GM21367 (cell line): ENCODE data around the gene BRAF.
"Not testable (repeated sequence)": the region's sequence is repeated elsewhere in the genome, so short reads cannot be mapped to it uniquely, and the experiment has no call there.

Experiments used
- ATAC-seq: cut with Tn5 transposase; IDR thresholded peaks from one replicate; pipeline ENCODE4 v1.9.1; 2021; ENCODE audit not compliant: unreplicated experiment

BRAF gene

DNA sequence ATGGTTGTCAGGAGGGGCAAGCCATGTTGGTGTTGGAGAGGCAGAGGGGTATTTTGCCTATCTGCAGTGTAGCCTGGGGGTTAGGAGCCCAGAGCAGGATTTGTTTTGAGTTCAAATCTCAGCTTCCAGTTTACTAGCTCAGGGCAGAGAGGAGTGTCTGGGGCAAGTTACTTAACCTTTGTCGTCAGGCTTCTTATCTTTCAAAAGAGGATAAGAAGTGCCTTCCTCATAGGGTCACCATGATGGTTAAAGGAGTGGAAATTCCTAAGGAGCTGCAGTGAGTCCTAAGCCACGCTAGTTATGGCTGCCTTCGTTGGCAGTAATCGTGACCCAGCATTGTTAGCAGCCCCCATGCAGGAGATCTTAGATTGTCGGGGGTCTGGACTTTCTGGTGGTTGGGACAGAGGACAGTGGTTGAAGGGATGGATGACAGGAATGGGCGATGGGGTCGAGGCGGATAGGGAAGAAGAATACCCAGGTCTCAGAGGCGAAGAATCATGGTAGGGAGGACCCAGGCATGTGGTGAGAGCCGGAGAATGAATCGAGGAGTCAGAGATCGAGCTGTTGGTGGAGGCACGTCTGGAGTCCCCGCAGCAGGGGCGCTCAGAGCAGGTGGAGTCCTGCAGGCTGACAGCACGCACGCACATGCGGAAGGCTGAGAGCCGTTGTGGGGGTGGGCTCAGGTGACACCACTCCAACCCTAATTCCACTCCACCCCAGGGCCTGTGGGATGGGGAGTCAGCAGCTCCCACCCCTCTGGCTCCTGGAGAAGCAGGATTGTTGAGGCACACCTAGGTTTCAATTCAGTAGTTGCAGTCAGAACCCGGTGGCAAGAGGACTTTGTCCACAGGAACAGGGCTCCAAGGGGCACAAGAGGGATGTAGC is 240.4 kb downstream of the BRAF start:
- no peak for ATAC-seq

GRCh38 chr7:140683657-140684056 is 241.1 kb downstream of the BRAF start:
- no peak for ATAC-seq

DNA sequence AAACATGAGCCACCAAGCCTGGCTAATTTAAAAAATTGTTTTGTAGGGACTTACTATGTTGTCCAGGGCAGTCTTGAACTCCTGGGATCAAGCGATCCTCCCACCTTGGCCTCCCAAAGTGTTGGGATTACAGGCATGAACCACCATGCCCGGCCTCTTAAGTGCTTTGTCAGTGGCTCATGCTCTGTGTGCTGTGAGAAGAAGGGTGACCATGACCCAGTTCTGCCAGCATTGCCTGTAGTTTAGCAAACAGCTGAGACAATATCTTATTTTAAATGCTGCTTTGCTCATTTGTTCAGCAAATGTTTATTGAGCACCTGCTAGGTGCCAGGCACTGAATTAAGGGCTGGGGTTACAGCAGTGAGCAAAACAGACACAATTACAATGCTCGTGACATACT is 243.0 kb downstream of the BRAF start:
- no peak for ATAC-seq

DNA sequence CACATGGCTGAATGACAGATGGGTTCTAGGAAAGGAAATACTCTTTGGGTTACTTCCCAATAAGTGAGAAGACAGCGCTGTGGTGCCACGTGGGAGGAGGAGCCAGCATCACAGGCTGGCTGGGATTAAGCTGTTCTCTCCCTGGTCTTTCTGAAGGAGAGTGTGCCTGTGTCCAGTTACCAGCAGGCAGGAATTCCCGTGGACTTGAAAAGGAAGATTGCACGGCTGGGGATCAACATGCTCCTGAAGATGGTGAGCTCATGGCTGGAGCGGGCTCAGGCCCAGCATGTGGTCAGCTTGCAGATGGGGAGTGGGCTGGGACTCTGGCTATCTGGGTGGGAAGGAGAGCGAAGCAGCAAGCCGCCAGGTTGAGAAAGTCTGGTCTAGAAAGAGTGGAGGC is 243.8 kb downstream of the BRAF start:
- no peak for ATAC-seq

GRCh38 chr7:140679186-140679585 is 245.5 kb downstream of the BRAF start:
- no peak for ATAC-seq

DNA sequence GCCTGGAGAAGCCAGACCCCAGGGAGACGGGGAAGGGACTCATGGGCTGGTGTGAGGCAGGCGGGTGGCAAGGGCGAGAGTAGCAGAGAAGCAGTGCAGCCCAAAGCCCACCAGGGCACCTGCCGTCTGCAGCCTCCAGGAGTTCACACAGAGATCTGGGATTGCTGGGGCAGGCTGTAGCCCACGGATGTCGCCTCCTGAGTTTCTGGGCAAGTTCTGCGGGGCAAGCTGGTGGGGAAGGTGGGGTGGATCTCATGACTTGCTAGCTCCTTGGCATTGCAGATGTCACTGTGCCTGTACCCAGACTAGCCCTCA is 246.0 kb downstream of the BRAF start:
- no peak for ATAC-seq

DNA sequence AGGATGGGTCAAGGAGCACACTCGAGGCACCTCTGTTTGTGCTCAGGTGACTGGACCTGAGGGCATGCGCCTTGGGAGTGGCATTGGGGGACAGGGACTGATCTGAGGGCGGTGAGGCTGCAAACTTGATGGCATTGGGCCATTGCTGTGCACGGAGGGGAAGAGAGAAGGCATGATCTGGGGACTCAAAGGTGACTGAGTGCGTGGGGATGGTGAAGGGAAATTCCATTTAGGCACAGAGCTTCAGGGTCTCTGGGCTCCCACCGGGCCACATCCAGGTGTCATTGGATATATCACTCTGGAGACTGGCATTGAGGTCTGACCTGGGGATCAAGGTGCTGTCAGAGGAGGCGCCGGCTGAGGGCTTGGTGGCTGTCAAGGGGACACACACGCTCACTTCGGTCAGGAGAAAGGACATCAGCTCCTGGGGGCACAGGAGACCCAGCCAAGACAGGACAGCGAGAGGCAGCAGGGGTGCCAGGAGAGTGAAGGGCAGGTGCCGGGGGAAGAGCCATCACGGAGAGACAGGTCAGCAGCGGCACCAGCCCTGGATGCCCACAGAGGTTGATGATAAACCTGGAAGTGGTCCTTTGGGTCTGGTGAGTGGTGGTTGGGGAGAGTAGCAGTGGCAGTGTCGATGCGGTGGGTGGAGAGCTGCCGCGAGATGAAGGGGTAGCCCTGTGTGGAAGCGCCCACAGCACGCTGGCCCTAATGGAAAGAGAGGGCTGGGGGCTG is 246.5 kb downstream of the BRAF start:
- no peak for ATAC-seq

GRCh38 chr7:140677496-140677895 is 247.2 kb downstream of the BRAF start:
- no peak for ATAC-seq

GRCh38 chr7:140676956-140677355 is 247.8 kb downstream of the BRAF start:
- ATAC-seq: not testable (repeated sequence)

DNA sequence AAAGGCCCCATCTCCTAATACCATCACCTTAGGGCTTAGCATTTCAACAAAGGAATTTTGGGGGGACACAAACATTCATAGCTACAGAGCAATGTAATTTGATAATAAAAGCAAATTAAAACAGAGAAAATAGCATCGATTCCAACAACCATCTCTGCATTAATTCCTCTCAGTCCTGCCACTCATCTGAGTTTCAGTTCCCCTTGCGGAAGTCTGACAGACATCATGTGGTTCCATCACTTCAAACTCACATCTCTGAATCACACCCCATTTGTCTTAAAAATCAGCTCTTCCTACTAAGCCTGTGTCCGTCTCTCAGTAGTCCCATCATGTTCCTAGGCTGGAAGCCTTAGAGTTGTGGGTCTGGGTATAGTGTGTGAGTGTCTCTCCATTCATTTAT is 248.4 kb downstream of the BRAF start:
- ATAC-seq: peak; percentile 60

DNA sequence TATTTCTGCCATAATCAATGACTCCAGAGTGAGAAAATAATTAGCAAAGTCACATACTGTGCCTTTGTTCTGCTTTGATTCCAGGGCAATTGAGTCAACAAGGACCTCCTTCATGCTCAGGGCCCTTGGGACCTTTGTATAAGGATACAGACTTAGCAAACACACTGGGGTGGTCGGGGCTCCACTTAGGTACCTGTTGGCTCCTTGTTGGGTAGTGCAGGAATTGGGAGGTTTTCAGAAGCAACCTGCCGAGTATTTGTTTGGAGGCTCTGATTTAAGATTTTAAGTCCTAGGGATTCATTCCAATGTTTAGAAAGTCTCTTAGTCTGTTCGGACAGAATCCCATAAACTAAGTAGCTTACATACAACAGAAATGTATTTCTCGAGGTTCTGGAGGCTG is 249.0 kb downstream of the BRAF start:
- no peak for ATAC-seq

DNA sequence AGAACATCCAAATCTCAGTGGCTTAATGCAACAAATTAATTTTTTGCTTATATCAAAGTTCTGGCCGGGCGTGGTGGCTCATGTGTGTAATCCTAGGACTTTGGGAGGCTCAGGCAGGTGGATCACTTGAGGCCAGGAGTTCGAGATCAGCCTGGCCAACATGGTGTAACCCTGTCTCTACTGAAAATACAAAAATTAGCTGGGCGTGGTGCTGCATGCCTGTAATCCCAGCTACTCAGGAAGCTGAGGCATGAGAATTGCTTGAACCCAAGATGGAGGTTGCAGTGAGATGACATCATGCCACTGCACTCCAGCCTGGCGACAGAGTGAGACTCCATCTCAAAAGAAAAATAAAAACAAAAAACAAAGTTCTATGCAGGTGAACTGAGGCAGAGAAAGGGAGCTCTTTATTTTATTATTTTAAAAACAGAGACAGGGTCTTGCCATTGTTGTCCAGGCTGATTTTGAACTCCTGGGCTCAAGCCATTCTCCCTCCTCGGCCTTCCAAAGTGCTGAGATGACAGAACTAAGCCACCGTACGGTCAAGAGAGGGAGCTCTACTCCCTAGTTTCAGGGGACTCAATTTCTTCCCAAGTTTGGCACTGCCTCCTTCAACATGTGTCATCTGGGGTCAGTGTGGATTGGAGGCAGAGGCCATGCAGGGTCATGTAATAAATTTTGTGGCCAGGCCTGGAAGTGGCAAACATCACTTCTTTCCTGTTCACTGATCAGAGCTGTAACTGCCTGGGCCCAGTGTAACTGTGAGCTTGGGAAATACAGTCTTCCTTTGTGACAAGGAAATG is 249.6 kb downstream of the BRAF start:
- ATAC-seq: no peak

DNA sequence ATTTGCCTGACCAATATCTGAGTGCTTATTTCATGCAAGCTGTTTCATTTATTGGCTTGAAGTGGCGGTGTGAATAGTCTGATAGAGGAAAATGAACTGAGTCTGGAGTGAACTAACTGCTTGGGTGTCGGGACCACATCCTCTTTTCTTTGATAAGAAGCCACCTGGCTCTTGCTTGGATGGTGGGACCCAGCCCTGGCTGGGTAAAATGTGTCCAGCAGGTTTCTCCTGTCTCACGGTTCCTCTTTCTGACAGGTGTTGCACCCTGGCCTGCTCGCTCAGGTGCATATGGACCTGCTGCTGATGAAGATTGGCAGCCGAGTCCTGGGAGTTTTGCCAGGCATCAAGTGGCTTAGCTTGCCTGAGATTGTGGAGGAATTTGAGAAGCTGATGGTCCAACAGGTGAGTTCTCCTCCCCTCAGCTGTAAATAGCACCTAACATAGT is 250.4 kb downstream of the BRAF start:
- ATAC-seq: no peak

DNA sequence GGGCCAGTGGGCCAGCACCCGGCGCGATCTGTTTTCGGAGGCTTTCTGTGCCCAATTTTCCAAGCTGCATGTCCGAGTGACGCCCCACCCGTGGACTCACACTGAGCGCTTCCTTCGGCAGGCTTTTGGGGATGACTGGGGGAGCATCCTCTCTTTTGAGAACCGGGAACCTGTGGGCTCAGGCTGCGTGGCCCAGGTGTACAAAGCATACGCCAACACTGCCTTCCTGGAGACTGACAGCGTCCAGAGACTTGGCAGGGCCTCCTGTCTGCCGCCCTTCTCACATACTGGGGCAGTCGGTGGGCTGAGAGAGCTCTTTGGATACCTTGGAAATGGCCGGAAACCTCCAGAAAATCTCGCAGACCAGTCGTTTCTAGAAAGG is 251.0 kb downstream of the BRAF start:
- no peak for ATAC-seq

DNA sequence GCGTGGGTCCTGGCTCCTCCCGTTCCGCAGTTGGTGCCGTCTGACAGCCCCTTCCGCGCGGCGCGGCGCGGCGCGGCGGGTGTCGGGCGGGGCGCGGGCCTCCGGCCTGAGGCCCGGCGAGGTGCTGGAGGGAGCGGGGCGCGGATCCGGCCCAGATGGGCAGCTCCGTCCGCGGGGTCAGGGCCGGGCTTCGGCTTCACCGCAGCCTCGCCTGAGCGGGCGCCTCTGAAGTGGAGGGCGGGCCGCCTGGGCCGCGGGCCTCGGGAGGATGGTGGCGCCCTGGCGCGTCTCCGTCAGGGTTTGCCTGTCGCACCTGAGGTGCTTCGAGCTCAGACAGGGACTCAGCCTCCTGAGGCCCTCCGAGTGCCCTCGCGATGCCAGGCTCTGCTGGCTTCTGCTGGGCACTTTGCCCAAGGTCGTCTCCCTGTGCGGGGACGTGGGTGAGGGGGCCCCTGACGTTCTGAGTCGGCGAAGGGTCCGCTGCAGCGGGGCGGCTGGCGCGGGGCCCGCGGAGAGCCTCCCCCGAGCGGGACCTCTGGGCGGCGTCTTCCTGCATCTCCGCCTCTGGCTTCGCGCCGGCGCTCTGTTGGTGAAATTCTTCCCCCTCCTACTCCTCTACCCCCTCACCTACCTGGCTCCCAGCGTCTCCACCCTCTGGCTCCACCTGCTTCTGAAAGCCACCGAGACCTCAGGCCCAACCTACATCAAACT is 251.5 kb downstream of the BRAF start:
- peak; percentile 31 for ATAC-seq

- ATAC-seq: peak; percentile 37
Measured at GRCh38 chr7:140672382-140673062, 252.2 kb downstream of the BRAF start, which contains the start of gene ADCK2. TSS of gene ADCK2 (plus strand) at chr7:140672945. CDS start at chr7:140673331, 386 bp downstream.

GRCh38 chr7:140671966-140672365 is 252.8 kb downstream of the BRAF start:
- no peak for ATAC-seq

DNA sequence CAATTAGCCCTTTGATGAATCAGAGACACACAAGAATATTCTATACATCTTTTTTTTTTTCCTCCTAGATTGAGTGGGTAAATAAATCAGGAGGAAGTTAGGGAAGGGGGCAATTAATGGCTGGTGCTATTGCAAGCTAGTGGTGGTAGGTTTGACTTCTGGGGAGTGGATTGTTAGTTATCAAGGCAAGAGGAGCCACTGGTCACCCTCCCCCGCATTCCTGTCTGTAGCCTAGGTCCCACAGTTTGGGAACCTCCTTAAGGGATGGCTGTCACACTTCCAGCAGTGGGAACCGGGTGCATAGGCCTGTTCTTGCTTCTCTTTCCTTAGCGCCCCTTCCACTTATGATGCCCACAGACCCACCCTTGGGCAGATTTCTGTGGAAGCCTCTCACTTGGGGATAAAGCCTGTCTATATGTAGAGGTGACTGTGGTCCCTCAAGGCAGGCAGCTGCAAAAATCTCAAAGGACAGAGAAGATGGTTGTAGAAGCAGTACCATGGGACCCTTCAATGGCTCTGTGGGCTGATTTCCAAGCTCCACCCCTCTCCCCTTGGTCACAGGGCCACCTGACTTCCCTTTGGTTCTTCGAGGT is 254.3 kb downstream of the BRAF start:
- ATAC-seq: no peak

DNA sequence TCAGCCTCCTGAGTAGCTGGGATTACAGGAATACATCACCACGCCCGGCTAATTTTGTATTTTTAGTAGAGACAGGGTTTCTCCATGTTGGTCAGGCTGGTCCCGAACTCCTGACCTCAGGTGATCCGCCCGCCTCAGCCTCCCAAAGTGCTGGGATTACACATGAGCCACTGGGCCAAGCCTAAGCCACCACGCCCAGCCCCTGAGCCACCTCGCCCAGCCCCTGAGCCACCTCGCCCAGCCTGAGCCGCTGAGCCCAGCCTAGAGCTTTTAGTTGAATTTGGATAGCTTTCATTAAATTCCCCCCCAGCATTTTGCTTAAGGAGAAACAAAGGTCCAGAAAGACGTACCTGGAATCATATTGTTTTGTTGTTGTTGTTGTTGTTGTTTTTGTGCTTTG is 254.9 kb downstream of the BRAF start:
- ATAC-seq: not testable (repeated sequence)

DNA sequence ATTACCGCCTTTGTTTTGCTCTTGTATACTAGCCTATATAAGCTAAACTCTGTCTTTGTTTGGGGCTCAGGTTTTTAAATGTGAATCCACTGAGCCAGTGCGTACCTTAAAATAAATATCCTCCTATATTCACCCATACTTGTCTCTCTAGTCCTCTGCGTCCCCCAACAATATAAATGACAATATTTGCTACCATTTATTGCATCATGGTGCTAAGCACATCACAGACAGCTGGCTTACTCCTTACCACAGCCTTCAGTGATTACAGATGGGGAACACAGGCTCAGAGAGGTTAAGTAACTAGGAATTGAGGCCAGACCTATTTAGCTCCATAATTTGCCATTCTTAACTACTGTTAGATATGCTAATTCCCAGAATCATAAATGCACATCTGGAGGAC is 255.4 kb downstream of the BRAF start:
- ATAC-seq: no peak
